Measurements from ENCODE around the gene NTM.

The NTM gene

DNA sequence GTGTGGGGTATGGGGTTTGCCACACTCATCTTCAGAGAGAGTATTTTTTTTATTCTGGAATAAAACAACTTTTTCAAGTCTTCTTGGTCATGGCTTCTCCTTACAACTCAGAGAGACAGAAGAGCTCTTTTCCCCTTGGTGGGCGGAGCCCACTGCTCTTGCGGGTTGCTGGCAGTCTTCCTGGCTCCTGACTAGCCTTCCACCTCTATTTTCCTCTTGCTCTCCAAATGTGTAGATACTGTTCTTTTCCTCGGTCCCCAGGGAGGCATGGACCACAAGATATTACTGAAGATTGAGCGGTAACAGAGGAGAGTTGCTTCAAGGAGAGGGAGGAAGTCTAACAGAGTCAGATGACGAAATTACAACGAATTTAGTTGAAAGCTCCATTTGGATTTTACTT, 210.6 kb downstream of the NTM start:
- 63 to 86% methylated on average over 6 of the region's 6 CpGs for WGBS, 2 experiments (ENCODE audit: insufficient coverage in 2 of 2)
- no peaks in the 10 kb centered on the region for H3K36me3 ChIP-seq (ENCODE audit: control insufficient read depth, insufficient read depth, low read length)
- H3K4me3 ChIP-seq (ENCODE audit: extremely low read depth, insufficient read depth, low read length, poor library complexity, severe bottlenecking): no peak overlapping the region
- no peak overlapping the region for H3K27ac ChIP-seq (ENCODE audit: low read depth, low read length, severe bottlenecking)
- peaks cover under 1% of the 10 kb centered on the region for H3K9me3 ChIP-seq (ENCODE audit: control insufficient read depth, low read length)
- H3K4me1 ChIP-seq (ENCODE audit: control insufficient read depth, insufficient read depth, low read length, poor library complexity, severe bottlenecking): peaks cover 8% of the 10 kb centered on the region

DNA sequence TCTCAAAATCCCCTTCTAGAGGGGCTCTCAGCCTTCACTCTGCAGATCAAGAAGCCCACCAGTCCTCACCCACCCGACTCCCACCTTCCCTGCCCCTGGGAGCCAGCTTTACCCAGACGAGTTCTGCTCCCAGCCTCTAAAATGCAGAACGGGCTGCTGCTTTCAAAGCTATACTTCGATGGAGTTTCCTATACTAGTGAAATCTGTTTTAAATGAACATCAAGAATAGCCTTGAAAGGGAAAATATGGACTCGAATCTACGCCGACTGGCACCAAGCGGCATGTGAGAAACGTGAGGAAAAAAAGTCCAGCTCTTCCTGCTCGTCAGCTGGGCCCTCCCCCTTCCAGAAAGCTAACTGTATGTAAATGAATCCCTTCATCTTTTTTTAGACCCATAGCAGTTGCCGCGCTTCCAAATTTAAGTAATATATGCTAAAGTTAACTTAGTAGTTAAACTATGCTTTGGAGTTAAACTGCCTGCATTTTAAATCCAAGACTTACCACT, 211.7 kb downstream of the NTM start:
- no peak overlapping the region for H3K4me3 ChIP-seq (ENCODE audit: extremely low read depth, insufficient read depth, low read length, poor library complexity, severe bottlenecking)
- H3K27ac ChIP-seq (ENCODE audit: low read depth, low read length, severe bottlenecking): no peak overlapping the region
- H3K36me3 ChIP-seq (ENCODE audit: control insufficient read depth, insufficient read depth, low read length): no peaks in the 10 kb centered on the region
- H3K9me3 ChIP-seq (ENCODE audit: control insufficient read depth, low read length): peaks cover 7% of the 10 kb centered on the region
- peaks cover 8% of the 10 kb centered on the region for H3K4me1 ChIP-seq (ENCODE audit: control insufficient read depth, insufficient read depth, low read length, poor library complexity, severe bottlenecking)
- 81 to 85% methylated on average over 8 to 9 of the region's 12 CpGs for WGBS, 2 experiments (ENCODE audit: insufficient coverage in 2 of 2)

DNA sequence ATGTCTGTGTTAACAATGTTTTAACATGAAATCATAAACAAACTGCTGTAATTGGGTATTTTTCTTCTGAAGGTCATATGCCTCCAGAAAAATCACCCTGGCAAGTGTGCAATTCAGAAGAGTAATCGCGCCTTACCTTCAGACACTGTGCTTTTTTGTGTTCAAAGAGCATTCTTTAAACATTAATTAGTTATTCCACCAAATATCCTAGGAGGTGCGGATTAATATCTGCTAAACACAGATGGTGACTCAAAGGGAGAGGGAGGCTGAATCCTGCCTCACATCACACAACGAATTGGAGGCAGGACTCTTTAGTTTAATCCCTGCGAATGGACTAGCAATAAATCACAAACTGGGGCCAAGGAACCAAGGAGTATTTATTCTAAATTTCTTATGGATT, 213.0 kb downstream of the NTM start:
- Histone ChIP-seq H3K9me3 (ENCODE audit: control insufficient read depth, low read length) (peaks cover 7% of the 10 kb centered on the region), H3K27ac (ENCODE audit: low read depth, low read length, severe bottlenecking) (no peak overlapping the region), H3K36me3 (ENCODE audit: control insufficient read depth, insufficient read depth, low read length) (no peaks in the 10 kb centered on the region), H3K4me3 (ENCODE audit: extremely low read depth, insufficient read depth, low read length, poor library complexity, severe bottlenecking) (no peak overlapping the region), H3K4me1 (ENCODE audit: control insufficient read depth, insufficient read depth, low read length, poor library complexity, severe bottlenecking) (peaks cover 8% of the 10 kb centered on the region)
- 90 to 100% methylated on average over 3 to 4 of the region's 5 CpGs for WGBS, 2 experiments (ENCODE audit: insufficient coverage in 2 of 2)

DNA sequence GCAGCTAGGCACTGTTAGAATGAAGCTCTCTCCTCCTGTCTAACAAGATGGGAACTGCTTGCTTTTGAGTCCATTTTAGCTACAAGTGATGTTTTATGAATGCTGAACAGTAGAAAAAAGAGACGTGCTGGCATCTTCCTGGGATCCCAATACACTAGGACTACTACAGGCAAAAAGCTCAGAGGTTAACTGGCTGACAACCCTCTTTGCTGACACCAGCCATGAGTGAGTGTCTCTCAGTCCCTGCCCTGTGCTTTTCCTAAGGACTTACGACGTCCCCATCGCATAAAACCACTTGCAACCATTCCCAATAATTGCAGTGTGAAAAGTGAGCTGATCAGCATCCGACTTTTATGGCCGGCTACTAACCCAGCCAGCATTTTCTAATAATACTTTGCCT, 213.5 kb downstream of the NTM start:
- H3K36me3 ChIP-seq (ENCODE audit: control insufficient read depth, insufficient read depth, low read length): no peaks in the 10 kb centered on the region
- WGBS, 2 experiments (ENCODE audit: insufficient coverage in 2 of 2): 80% methylated on average over 4 to 6 of the region's 6 CpGs
- peaks cover 8% of the 10 kb centered on the region for H3K4me1 ChIP-seq (ENCODE audit: control insufficient read depth, insufficient read depth, low read length, poor library complexity, severe bottlenecking)
- peaks cover 7% of the 10 kb centered on the region for H3K9me3 ChIP-seq (ENCODE audit: control insufficient read depth, low read length)
- H3K27ac ChIP-seq (ENCODE audit: low read depth, low read length, severe bottlenecking): no peak overlapping the region
- H3K4me3 ChIP-seq (ENCODE audit: extremely low read depth, insufficient read depth, low read length, poor library complexity, severe bottlenecking): no peak overlapping the region

DNA sequence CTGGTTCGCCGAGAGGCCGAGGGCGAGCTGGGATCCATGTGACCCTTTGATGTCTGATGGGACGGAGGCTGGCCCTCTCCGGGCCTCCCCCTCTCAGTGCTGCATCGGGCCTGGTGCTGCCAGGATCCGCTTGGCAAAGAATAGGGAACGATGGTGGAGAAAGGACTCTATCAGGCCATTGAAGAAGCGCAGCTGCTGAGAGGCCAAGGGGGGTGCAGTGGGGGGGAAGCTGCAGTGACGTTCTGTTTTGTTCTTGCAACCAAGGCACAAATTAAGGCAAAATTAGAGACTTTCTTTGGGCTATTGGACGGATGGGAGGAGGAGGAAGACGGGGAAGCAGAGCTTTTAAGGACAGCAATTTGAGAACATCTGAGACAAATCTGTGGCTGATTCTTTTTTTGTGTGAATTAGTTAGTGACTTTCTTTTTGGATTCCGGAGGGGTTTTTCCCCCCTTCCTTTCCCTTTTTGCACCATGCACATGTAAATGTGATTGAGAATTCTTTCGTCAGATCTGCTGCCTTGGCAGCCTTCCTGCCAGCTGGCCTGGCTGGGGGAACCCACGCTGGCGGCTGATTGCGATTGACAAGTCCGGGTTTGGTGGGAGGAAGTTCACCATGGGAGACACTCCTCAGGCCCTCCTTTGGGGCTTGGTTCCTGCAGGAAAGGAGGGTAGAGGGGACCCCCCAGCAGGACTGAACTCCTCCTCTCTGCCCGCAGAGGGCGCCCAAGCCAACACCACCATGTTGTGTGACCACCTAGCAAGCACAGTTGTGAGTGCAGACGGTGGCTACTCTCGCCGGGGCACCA, 214.6 kb downstream of the NTM start:
- peaks cover 8% of the 10 kb centered on the region for H3K4me1 ChIP-seq (ENCODE audit: control insufficient read depth, insufficient read depth, low read length, poor library complexity, severe bottlenecking)
- 54 to 61% methylated on average over 19 to 22 of the region's 24 CpGs for WGBS, 2 experiments (ENCODE audit: insufficient coverage in 2 of 2)
- H3K9me3 ChIP-seq (ENCODE audit: control insufficient read depth, low read length): peaks cover 7% of the 10 kb centered on the region
- no peak overlapping the region for H3K27ac ChIP-seq (ENCODE audit: low read depth, low read length, severe bottlenecking)
- no peak overlapping the region for H3K4me3 ChIP-seq (ENCODE audit: extremely low read depth, insufficient read depth, low read length, poor library complexity, severe bottlenecking)
- H3K36me3 ChIP-seq (ENCODE audit: control insufficient read depth, insufficient read depth, low read length): no peaks in the 10 kb centered on the region

DNA sequence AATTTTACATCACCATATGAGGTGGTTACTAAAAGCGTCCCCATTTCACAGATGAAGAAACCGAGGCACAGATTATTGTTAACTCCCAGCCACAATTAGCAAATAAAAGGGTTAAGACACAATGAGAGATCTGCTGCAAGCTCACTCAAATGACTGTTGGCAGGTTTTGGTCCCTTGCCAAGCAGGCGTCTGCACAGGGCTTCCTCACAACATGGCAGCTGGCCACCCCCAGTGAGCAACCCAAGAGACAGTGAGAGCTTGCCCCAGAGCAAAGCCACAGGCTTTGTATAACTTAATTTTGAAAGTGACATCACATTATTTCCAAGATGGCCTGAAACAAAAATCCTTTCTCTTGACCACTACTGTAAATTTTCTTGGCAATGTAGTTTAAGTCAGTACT, 217.6 kb downstream of the NTM start:
- H3K36me3 ChIP-seq (ENCODE audit: control insufficient read depth, insufficient read depth, low read length): no peaks in the 10 kb centered on the region
- H3K4me1 ChIP-seq (ENCODE audit: control insufficient read depth, insufficient read depth, low read length, poor library complexity, severe bottlenecking): peaks cover 9% of the 10 kb centered on the region
- WGBS, 2 experiments (ENCODE audit: insufficient coverage in 2 of 2): 85 to 86% methylated on average over 1 to 3 of the region's 3 CpGs
- no peak overlapping the region for H3K4me3 ChIP-seq (ENCODE audit: extremely low read depth, insufficient read depth, low read length, poor library complexity, severe bottlenecking)
- peaks cover 7% of the 10 kb centered on the region for H3K9me3 ChIP-seq (ENCODE audit: control insufficient read depth, low read length)
- H3K27ac ChIP-seq (ENCODE audit: low read depth, low read length, severe bottlenecking): no peak overlapping the region

DNA sequence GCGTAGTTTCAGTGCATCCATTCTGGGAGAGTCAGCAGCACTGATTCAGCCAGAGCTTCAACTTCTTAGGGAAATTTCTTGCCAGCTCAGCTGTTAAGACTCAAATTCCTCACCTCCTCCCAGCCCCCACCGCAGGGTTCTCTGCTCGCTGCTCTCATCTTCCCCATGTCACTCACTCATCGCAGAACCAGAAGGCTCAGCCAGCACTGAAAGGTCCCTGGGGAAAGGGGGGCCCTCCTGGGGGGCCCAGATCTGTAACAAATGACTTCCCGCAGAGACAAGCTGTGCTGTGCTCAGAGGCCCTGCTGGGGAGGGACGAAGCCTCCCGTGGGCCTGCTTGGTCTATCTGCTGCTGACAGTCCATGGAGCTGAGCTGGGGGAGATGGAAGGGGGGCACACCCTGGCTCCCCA, 220.6 kb downstream of the NTM start:
- Histone ChIP-seq H3K4me1 (ENCODE audit: control insufficient read depth, insufficient read depth, low read length, poor library complexity, severe bottlenecking) (peaks cover 9% of the 10 kb centered on the region), H3K36me3 (ENCODE audit: control insufficient read depth, insufficient read depth, low read length) (no peaks in the 10 kb centered on the region), H3K9me3 (ENCODE audit: control insufficient read depth, low read length) (peaks cover 6% of the 10 kb centered on the region), H3K4me3 (ENCODE audit: extremely low read depth, insufficient read depth, low read length, poor library complexity, severe bottlenecking) (no peak overlapping the region), H3K27ac (ENCODE audit: low read depth, low read length, severe bottlenecking) (no peak overlapping the region)
- WGBS, 2 experiments (ENCODE audit: insufficient coverage in 2 of 2): 30 to 39% methylated on average over 4 to 7 of the region's 7 CpGs

DNA sequence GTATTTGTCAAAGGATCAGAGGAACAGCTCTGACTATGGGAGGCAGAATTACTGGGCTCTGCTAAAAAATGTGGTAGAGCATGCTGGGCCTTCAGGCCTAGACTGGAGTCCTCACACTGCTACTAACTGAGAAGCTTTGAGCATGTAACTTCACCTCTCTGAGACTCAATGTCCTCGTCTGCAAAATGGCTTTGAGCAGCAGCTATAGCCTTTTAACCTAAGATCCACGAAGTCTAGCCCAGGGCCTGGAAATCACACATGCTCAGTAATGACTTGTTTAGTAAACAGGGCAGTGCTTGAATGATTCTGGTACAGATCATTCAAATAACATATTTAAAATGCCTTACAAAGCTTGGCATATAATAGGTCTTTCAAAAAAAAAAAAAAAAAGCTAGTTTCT, 221.7 kb downstream of the NTM start:
- WGBS, 2 experiments (ENCODE audit: insufficient coverage in 2 of 2): 79 to 86% methylated on average over 1 to 2 of the region's 2 CpGs
- Histone ChIP-seq H3K27ac (ENCODE audit: low read depth, low read length, severe bottlenecking) (no peak overlapping the region), H3K4me3 (ENCODE audit: extremely low read depth, insufficient read depth, low read length, poor library complexity, severe bottlenecking) (no peak overlapping the region), H3K36me3 (ENCODE audit: control insufficient read depth, insufficient read depth, low read length) (no peaks in the 10 kb centered on the region), H3K4me1 (ENCODE audit: control insufficient read depth, insufficient read depth, low read length, poor library complexity, severe bottlenecking) (peaks cover 9% of the 10 kb centered on the region), H3K9me3 (ENCODE audit: control insufficient read depth, low read length) (no peaks in the 10 kb centered on the region)

DNA sequence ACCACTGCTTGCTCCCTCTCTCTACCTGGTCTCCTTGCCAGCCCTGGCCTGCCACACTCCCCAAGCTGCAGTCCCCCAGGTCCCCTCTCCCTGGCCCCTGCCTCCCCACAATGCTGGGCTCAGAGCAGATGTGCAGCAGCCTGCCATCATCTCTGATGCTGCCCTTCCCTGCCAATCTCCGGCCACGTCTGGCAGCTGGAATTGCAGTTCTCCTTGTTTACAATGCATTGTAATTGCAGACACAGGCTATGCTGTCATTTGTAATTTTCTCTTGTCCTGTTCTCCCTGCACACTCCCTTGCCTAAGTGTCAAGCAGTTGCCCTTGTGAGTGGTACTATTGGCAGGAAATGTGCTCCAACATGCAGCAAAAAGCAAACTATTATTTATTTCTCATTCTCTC, 222.3 kb downstream of the NTM start:
- Histone ChIP-seq H3K4me1 (ENCODE audit: control insufficient read depth, insufficient read depth, low read length, poor library complexity, severe bottlenecking) (peaks cover 9% of the 10 kb centered on the region), H3K36me3 (ENCODE audit: control insufficient read depth, insufficient read depth, low read length) (no peaks in the 10 kb centered on the region), H3K9me3 (ENCODE audit: control insufficient read depth, low read length) (no peaks in the 10 kb centered on the region), H3K27ac (ENCODE audit: low read depth, low read length, severe bottlenecking) (no peak overlapping the region), H3K4me3 (ENCODE audit: extremely low read depth, insufficient read depth, low read length, poor library complexity, severe bottlenecking) (no peak overlapping the region)
- WGBS, 2 experiments (ENCODE audit: insufficient coverage in 2 of 2): 70% methylated on average over 2 of the region's 2 CpGs; no CpG with 5 or more reads in 1 of the 2 experiments

DNA sequence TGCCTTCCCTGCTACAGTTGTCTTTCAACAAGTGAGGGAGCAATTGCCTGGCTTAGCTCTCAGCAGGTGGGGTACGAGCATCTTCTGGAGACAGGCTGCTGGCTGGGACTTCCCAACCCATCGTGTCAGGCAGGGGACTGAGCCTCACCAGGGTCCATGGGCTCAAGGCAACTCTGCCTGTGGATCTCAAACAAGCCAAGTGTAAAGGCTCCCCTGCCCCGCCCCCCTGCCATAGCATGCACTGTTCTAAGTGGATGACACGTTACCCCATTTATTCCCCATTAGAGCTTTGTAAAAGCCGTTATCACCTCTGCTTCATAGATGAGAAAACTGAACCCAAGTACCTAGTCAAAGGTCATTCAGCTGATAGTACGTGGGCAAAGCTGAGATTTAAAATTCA, 222.9 kb downstream of the NTM start:
- H3K27ac ChIP-seq (ENCODE audit: low read depth, low read length, severe bottlenecking): no peak overlapping the region
- H3K4me1 ChIP-seq (ENCODE audit: control insufficient read depth, insufficient read depth, low read length, poor library complexity, severe bottlenecking): peaks cover 9% of the 10 kb centered on the region
- 56 to 65% methylated on average over 6 of the region's 6 CpGs for WGBS, 2 experiments (ENCODE audit: insufficient coverage in 2 of 2)

DNA sequence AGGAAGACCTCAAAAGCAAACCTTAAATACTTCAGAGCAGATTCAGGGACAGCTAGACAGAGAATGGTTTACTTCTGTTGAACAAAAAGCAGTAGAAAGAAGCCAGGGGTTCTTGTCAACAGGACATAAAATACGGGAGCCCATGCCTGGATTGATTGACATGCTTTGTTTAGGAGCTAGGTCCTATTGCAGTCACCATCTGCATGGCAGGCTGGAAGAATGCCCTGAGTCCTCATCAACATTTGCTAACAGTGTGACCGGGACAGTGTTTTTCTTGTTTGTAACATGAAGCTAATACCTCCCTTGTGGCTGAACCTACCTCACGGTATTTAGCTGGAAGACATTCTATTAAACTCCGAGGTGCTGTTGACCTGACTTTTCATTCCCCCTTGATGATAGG, 225.4 kb downstream of the NTM start:
- WGBS, 2 experiments (ENCODE audit: insufficient coverage in 2 of 2): 84 to 93% methylated on average over 4 of the region's 4 CpGs
- Histone ChIP-seq H3K9me3 (ENCODE audit: control insufficient read depth, low read length) (no peaks in the 10 kb centered on the region), H3K4me1 (ENCODE audit: control insufficient read depth, insufficient read depth, low read length, poor library complexity, severe bottlenecking) (peaks cover 7% of the 10 kb centered on the region), H3K4me3 (ENCODE audit: extremely low read depth, insufficient read depth, low read length, poor library complexity, severe bottlenecking) (no peak overlapping the region), H3K27ac (ENCODE audit: low read depth, low read length, severe bottlenecking) (no peak overlapping the region), H3K36me3 (ENCODE audit: control insufficient read depth, insufficient read depth, low read length) (no peaks in the 10 kb centered on the region)

More for the DNA sequence above, 222.9 kb downstream of the NTM start:
- Histone ChIP-seq H3K9me3 (ENCODE audit: control insufficient read depth, low read length) (no peaks in the 10 kb centered on the region), H3K4me3 (ENCODE audit: extremely low read depth, insufficient read depth, low read length, poor library complexity, severe bottlenecking) (no peak overlapping the region), H3K36me3 (ENCODE audit: control insufficient read depth, insufficient read depth, low read length) (no peaks in the 10 kb centered on the region)
